Activated CD4-positive, CD25-positive, alpha-beta regulatory T cell treated with anti-CD3 and anti-CD28 coated beads, Interleukin-2, amount 50 U/mL, for 72 hours (primary cell): ENCODE results near the gene PADI3.
"Not testable (repeated sequence)": the region's sequence is repeated elsewhere in the genome, so short reads cannot be mapped to it uniquely, and the experiment has no call there.

Experiments
- DNase-seq: peaks from one replicate; pipeline ENCODE4 v3.0.0; 2021

Gene PADI3

GRCh38 chr1:17307329-17307728, 58.4 kb downstream of the PADI3 start:
- no peak for DNase-seq

GRCh38 chr1:17307946-17308345, 59.0 kb downstream of the PADI3 start, which contains the start of gene PADI4:
Gene PADI4, plus strand, starts transcription at chr1:17308197. Its CDS starts 26 bp downstream, at chr1:17308223.
- no peak for DNase-seq

- DNase-seq = no peak
Observed at GRCh38 chr1:17308593-17308992, 59.7 kb downstream of the PADI3 start.

- no peak for DNase-seq
Observed at GRCh38 chr1:17309426-17310067, 60.6 kb downstream of the PADI3 start.

- no peak for DNase-seq
Observed at GRCh38 chr1:17310068-17310640, 61.3 kb downstream of the PADI3 start.

GRCh38 chr1:17313530-17314309, 64.8 kb downstream of the PADI3 start:
- DNase-seq = no peak

GRCh38 chr1:17314491-17314971, 65.6 kb downstream of the PADI3 start:
- no peak for DNase-seq

GRCh38 chr1:17315542-17316130, 66.7 kb downstream of the PADI3 start:
- no peak for DNase-seq

GRCh38 chr1:17316704-17317103, 67.8 kb downstream of the PADI3 start:
- no peak for DNase-seq

- DNase-seq = no peak
Observed at GRCh38 chr1:17318262-17318661, 69.4 kb downstream of the PADI3 start.

- no peak for DNase-seq
Observed at GRCh38 chr1:17319561-17320350, 70.9 kb downstream of the PADI3 start.

GRCh38 chr1:17321857-17322390, 73.0 kb downstream of the PADI3 start:
- DNase-seq = not testable (repeated sequence)

GRCh38 chr1:17328855-17329254, 80.0 kb downstream of the PADI3 start:
- no peak for DNase-seq

- DNase-seq = no peak
Observed at GRCh38 chr1:17329610-17330009, 80.7 kb downstream of the PADI3 start.

- DNase-seq = no peak
Observed at GRCh38 chr1:17330856-17331255, 82.0 kb downstream of the PADI3 start.

GRCh38 chr1:17333081-17333480, 84.2 kb downstream of the PADI3 start:
- no peak for DNase-seq
